ENCODE results near the gene SH3D19.

DNA sequence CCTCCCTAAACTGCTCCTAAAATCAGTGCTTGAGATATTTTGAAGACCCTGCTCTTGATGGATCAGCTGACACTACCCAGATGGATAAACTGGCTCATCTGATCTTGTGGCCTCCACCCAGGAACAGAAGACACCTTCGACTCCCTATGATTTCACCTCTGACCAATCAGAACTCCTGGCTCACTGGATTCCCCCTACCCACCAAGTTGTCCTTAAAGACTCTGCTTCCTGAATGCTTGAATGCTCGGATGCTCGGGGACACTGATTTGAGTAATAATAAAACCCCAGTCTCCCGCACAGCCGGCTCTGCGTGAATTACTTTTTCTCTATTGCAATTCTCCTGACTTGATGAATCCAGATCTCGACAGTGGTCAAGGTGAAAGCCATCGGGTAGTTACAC is 237.9 kb downstream of the SH3D19 start:
- no peak for TF ChIP-seq CTCF (IDR thresholded peaks at IDR 0.05; ENCODE audit: poor library complexity)
- no peak for TF ChIP-seq EZH2 (IDR thresholded peaks at IDR 0.05; ENCODE audit: borderline replicate concordance)

All from hepatocyte (in vitro differentiated cells).